ES-I3 (cell line): Measurements from ENCODE around the gene MDGA2.

Experiments
- H3K36me3 ChIP-seq: 2 replicates; pipeline ENCODE4 v1.6.1; 2013; ENCODE audit warnings: mild to moderate bottlenecking, low read length, control low read depth, moderate library complexity; ENCODE audit not compliant: insufficient read depth
- H3K4me1 ChIP-seq: 2 replicates; pipeline ENCODE4 v1.6.1; 2013; ENCODE audit warnings: mild to moderate bottlenecking, control low read depth, low read length; ENCODE audit not compliant: insufficient read depth
- H3K9ac ChIP-seq: 2 replicates; pipeline ENCODE4 v1.6.1; 2013; ENCODE audit warnings: low read depth, mild to moderate bottlenecking, low read length, moderate library complexity
- H3K9me3 ChIP-seq: 2 replicates; pipeline ENCODE4 v1.6.1; 2013; ENCODE audit warnings: mild to moderate bottlenecking, low read length, moderate library complexity; ENCODE audit not compliant: control insufficient read depth, insufficient read depth

Gene MDGA2

GRCh38 chr14:47490353-47490752, 185.1 kb downstream of the MDGA2 start:
- peaks cover 3% of the 10 kb centered on the region; the same call in 1 of the 2 replicates for H3K9me3 ChIP-seq
- no peak overlapping the region for H3K9ac ChIP-seq
- no peaks in the 10 kb centered on the region for H3K36me3 ChIP-seq
- no peaks in the 10 kb centered on the region for H3K4me1 ChIP-seq

GRCh38 chr14:47485421-47485820, 190.0 kb downstream of the MDGA2 start:
- H3K4me1 ChIP-seq, result no peaks in the 10 kb centered on the region
- H3K9me3 ChIP-seq, result peaks cover 5% of the 10 kb centered on the region; the same call in 1 of the 2 replicates
- H3K36me3 ChIP-seq, result no peaks in the 10 kb centered on the region
- H3K9ac ChIP-seq, result no peak overlapping the region

- no peak overlapping the region for H3K9ac ChIP-seq
- H3K9me3 ChIP-seq, result peaks cover 5% of the 10 kb centered on the region; the same call in 1 of the 2 replicates
- H3K4me1 ChIP-seq, result no peaks in the 10 kb centered on the region
- H3K36me3 ChIP-seq, result no peaks in the 10 kb centered on the region
These were observed 192.0 kb downstream of the MDGA2 start for GRCh38 chr14:47483449-47483848.

- Histone ChIP-seq H3K9ac (no peak overlapping the region), H3K36me3 (no peaks in the 10 kb centered on the region), H3K4me1 (no peaks in the 10 kb centered on the region; the same call in 1 of the 2 replicates), H3K9me3 (no peaks in the 10 kb centered on the region)
These were observed 204.3 kb downstream of the MDGA2 start for GRCh38 chr14:47471075-47471474.

- no peak overlapping the region for H3K9ac ChIP-seq
- no peaks in the 10 kb centered on the region for H3K36me3 ChIP-seq
- H3K4me1 ChIP-seq, result no peaks in the 10 kb centered on the region; the same call in 1 of the 2 replicates
- H3K9me3 ChIP-seq, result no peaks in the 10 kb centered on the region
These were observed 208.5 kb downstream of the MDGA2 start for GRCh38 chr14:47466916-47467315.

- Histone ChIP-seq H3K4me1 (no peaks in the 10 kb centered on the region), H3K36me3 (no peaks in the 10 kb centered on the region), H3K9ac (no peak overlapping the region), H3K9me3 (no peaks in the 10 kb centered on the region)
These were observed 221.4 kb downstream of the MDGA2 start for GRCh38 chr14:47454025-47454424.

- H3K36me3 ChIP-seq, result no peaks in the 10 kb centered on the region
- H3K4me1 ChIP-seq, result no peaks in the 10 kb centered on the region
- no peak overlapping the region for H3K9ac ChIP-seq
- no peaks in the 10 kb centered on the region for H3K9me3 ChIP-seq
These were observed 228.3 kb downstream of the MDGA2 start for GRCh38 chr14:47447076-47447475.

- Histone ChIP-seq H3K36me3 (no peaks in the 10 kb centered on the region), H3K4me1 (peaks cover 26% of the 10 kb centered on the region), H3K9me3 (no peaks in the 10 kb centered on the region), H3K9ac (no peak overlapping the region)
These were observed 233.2 kb downstream of the MDGA2 start for GRCh38 chr14:47442211-47442610.

- peaks cover 29% of the 10 kb centered on the region for H3K4me1 ChIP-seq
- no peaks in the 10 kb centered on the region for H3K9me3 ChIP-seq
- no peaks in the 10 kb centered on the region for H3K36me3 ChIP-seq
- H3K9ac ChIP-seq, result no peak overlapping the region
These were observed 235.5 kb downstream of the MDGA2 start for GRCh38 chr14:47439953-47440352.

GRCh38 chr14:47438650-47439140, 236.7 kb downstream of the MDGA2 start:
- no peaks in the 10 kb centered on the region for H3K9me3 ChIP-seq
- H3K9ac ChIP-seq, result no peak overlapping the region; the same call in 1 of the 2 replicates
- peaks cover 29% of the 10 kb centered on the region for H3K4me1 ChIP-seq
- no peaks in the 10 kb centered on the region for H3K36me3 ChIP-seq

GRCh38 chr14:47435331-47435965, 240.0 kb downstream of the MDGA2 start:
- no peaks in the 10 kb centered on the region for H3K9me3 ChIP-seq
- H3K9ac ChIP-seq, result no peak overlapping the region
- H3K4me1 ChIP-seq, result peaks cover 29% of the 10 kb centered on the region
- no peaks in the 10 kb centered on the region for H3K36me3 ChIP-seq

GRCh38 chr14:47427629-47428028, 247.8 kb downstream of the MDGA2 start:
- no peaks in the 10 kb centered on the region for H3K9me3 ChIP-seq
- peaks cover 1% of the 10 kb centered on the region; the same call in 1 of the 2 replicates for H3K4me1 ChIP-seq
- no peak overlapping the region for H3K9ac ChIP-seq
- H3K36me3 ChIP-seq, result no peaks in the 10 kb centered on the region

- H3K4me1 ChIP-seq, result peaks cover 11% of the 10 kb centered on the region; the same call in 1 of the 2 replicates
- no peaks in the 10 kb centered on the region for H3K9me3 ChIP-seq
- H3K9ac ChIP-seq, result no peak overlapping the region
- H3K36me3 ChIP-seq, result no peaks in the 10 kb centered on the region
These were observed 250.1 kb downstream of the MDGA2 start for GRCh38 chr14:47425302-47425701.

GRCh38 chr14:47422191-47422590, 253.2 kb downstream of the MDGA2 start:
- H3K9ac ChIP-seq, result no peak overlapping the region
- H3K36me3 ChIP-seq, result no peaks in the 10 kb centered on the region
- H3K4me1 ChIP-seq, result peaks cover 11% of the 10 kb centered on the region; the same call in 1 of the 2 replicates
- H3K9me3 ChIP-seq, result no peaks in the 10 kb centered on the region

GRCh38 chr14:47411523-47411922, 263.9 kb downstream of the MDGA2 start:
- Histone ChIP-seq H3K36me3 (no peaks in the 10 kb centered on the region), H3K9ac (no peak overlapping the region), H3K4me1 (no peaks in the 10 kb centered on the region; the same call in 1 of the 2 replicates), H3K9me3 (no peaks in the 10 kb centered on the region)
